Measurements from ENCODE around the gene BNC1. TPM values are rescaled to one million over a fixed set of nuclear protein-coding genes. Genes with fewer than 3 reads are reported as not detected.

The BNC1 gene
- total RNA-seq, 1 donor: 6.9 TPM

DNA sequence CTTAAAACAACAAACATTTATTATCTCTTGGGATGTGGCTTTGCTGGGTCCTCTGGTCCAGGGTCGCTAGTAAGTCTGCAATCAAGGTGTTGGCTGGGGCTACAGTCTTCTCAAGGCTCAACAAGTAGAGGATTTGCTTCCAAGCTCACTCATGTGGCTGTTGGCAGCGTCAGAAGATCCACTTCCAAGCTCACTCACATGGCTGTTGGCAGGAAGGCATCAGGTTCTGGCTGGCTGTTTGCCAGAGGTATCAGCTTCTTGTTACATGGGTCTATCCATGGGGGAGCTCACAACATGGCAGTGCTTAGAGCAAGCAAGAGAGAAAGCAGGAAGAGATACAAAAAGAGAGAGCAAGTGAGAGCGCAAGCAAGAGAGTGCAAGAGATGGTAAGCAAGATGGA is 15.0 kb upstream of the BNC1 start:
- H3K4me3 ChIP-seq (ENCODE audit: low read depth, low read length): no peak overlapping the region
- no peak for DNase-seq (ENCODE audit: low read depth)
- TF ChIP-seq, protein P1, sequence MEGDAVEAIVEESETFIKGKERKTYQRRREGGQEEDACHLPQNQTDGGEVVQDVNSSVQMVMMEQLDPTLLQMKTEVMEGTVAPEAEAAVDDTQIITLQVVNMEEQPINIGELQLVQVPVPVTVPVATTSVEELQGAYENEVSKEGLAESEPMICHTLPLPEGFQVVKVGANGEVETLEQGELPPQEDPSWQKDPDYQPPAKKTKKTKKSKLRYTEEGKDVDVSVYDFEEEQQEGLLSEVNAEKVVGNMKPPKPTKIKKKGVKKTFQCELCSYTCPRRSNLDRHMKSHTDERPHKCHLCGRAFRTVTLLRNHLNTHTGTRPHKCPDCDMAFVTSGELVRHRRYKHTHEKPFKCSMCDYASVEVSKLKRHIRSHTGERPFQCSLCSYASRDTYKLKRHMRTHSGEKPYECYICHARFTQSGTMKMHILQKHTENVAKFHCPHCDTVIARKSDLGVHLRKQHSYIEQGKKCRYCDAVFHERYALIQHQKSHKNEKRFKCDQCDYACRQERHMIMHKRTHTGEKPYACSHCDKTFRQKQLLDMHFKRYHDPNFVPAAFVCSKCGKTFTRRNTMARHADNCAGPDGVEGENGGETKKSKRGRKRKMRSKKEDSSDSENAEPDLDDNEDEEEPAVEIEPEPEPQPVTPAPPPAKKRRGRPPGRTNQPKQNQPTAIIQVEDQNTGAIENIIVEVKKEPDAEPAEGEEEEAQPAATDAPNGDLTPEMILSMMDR (IDR thresholded peaks at IDR 0.05; ENCODE audit: insufficient read depth, low read depth, low read length): no peak

DNA sequence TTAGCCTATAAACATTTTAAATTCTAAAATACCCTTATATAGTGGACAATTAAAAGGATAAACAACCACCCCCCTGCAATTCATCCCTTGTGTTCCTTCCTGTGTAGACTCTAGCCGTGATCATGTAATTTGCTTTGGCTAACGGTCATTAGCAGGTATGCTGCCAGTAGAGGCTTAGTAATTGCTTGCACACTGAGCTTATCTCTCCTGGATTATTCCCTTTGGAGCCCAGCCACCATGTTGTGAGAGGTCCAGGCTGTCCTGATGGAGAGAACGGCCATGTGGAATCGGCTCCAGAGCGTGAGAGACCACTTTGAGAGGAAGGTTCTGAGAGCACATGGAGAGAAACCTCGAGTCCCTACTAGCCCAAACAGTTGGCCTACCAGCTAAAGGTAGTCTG is 11.0 kb upstream of the BNC1 start:
- DNase-seq (ENCODE audit: low read depth): no peak
- TF ChIP-seq, protein P1 (IDR thresholded peaks at IDR 0.05; ENCODE audit: insufficient read depth, low read depth, low read length): no peak
- no peak overlapping the region for H3K4me3 ChIP-seq (ENCODE audit: low read depth, low read length)

DNA sequence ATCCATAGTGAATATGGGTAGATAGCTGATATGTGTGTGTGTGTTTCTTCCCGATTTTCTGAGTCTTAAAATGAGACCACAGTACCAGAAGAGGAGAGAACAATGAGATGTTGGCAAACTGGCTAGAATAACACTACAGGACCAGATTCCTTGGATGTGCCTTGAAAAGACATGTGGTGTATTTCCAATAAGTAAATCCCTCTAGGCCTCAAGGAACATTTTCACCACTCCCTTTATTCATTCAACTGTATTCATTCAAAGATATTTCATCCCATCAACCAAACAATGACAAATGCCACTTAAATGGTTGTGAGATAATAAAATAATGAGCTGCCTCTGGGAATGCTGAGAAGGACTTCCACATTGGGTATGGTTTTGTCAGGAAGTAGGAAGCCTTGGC is 8.7 kb upstream of the BNC1 start:
- TF ChIP-seq, protein P1 (IDR thresholded peaks at IDR 0.05; ENCODE audit: insufficient read depth, low read depth, low read length): no peak
- no peak for DNase-seq (ENCODE audit: low read depth)
- H3K4me3 ChIP-seq (ENCODE audit: low read depth, low read length): no peak overlapping the region

DNA sequence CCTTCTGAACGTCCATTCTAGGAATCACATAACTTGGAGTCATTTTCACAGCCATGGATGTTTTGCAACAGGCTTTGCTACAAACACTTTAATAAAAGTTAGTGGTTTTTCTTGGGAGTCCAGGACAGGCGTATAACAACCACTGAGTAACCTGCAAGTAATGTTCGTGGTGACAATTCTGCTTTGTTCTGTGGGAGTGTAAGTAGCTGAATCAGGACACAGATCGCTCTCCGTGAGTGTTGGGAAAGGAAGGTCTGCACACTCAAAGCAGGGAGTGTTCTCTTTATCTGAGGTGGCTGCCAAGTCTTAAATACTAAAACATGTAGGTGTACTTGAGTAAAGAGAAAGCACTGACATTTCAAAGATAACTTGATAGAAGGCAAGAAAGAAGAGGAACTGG is 7.9 kb upstream of the BNC1 start:
- no peak for DNase-seq (ENCODE audit: low read depth)
- no peak overlapping the region for H3K4me3 ChIP-seq (ENCODE audit: low read depth, low read length)
- TF ChIP-seq, protein P1 (IDR thresholded peaks at IDR 0.05; ENCODE audit: insufficient read depth, low read depth, low read length): no peak

DNA sequence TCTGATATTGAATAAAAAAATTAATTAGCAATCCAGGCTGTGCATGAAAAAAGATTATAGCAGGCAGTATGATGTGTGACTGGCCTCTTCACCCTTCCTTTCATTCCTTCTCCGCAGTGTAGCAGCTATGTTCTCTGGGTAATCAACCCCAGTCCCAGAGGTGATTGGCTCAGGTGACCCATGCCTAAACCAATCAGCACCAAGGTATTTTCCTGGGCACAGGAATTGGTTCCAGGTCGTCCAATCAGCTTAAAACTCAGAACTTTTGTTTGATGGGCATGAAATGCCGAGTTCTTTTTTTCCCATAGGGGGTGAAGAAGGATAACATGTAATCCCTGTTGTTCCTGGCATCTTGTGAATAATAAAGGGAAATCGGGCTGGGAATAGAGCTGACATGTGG is 5.8 kb upstream of the BNC1 start:
- DNase-seq (ENCODE audit: low read depth): no peak
- no peak overlapping the region for H3K4me3 ChIP-seq (ENCODE audit: low read depth, low read length)
- TF ChIP-seq, protein P1 (IDR thresholded peaks at IDR 0.05; ENCODE audit: insufficient read depth, low read depth, low read length): no peak

DNA sequence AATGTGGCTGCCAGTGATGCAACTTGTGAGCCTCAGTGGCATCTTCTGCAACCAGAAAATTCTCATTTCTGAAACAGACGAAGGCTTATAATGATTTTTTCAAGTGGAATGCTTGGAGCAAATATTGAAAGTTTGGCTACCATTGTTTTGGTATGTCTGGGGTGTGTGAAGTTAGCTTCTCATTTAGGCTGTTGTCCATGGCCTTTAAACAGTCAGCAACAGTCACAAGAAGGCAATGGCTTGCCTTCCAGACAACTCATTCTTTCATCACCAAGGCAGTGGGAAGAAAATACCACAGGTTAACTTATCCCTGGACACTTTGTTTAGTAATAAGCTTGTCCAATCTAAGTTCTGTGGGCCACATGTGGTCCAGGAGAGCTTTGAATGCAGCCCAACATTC is 4.7 kb upstream of the BNC1 start:
- TF ChIP-seq, protein P1 (IDR thresholded peaks at IDR 0.05; ENCODE audit: insufficient read depth, low read depth, low read length): no peak
- H3K4me3 ChIP-seq (ENCODE audit: low read depth, low read length): no peak overlapping the region
- no peak for DNase-seq (ENCODE audit: low read depth)

DNA sequence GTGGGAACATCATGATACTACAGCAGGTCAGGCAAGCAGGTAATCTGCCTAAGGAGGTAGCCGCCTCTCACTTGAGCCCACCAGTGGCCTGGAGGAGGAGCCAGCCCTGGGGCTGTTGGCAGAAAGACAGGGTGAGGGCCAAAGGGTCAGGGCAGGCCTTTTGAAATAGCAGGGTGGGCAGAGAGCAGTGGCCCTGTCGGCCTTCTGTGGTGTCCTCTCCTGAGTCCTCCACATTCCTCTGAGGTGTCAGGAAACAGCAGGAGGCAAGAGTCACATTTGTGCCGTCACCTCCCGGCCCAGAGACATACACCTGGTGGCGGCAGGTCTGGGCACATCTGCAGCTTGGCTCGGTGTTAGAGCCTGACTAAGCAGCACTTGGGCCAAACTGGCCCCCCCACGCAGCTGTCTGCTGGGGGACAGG is 3.9 kb upstream of the BNC1 start:
- H3K4me3 ChIP-seq (ENCODE audit: low read depth, low read length): no peak overlapping the region
- DNase-seq (ENCODE audit: low read depth): no peak
- TF ChIP-seq, protein P1 (IDR thresholded peaks at IDR 0.05; ENCODE audit: insufficient read depth, low read depth, low read length): no peak

Measured in fibroblast of villous mesenchyme (primary cell).